Measurements from ENCODE around the gene CCNI2.
"Not testable (repeated sequence)": the region's sequence is repeated elsewhere in the genome, so short reads cannot be mapped to it uniquely, and the experiment has no call there.

Gene CCNI2

DNA sequence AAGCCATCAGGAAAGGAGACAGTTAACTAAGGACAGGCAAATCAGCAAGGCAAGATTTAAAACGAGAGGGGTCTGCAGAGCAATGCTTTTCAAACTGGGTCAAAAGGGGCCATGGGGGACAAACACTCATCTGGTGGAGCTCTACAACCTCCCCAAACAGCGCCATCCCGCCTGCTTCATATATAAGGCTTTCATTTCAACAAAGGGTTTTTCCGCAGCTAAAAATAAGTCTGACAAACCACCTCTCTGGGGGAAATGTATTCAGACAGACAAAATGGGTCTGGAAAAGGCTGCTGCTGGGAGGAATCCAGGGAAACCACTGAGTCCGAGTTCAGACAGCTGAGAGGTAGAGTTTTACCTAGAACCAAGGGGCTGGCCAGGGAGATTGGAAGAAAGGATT lies 38.1 kb downstream of the CCNI2 start:
- peak; percentile 6 for DNase-seq

DNA sequence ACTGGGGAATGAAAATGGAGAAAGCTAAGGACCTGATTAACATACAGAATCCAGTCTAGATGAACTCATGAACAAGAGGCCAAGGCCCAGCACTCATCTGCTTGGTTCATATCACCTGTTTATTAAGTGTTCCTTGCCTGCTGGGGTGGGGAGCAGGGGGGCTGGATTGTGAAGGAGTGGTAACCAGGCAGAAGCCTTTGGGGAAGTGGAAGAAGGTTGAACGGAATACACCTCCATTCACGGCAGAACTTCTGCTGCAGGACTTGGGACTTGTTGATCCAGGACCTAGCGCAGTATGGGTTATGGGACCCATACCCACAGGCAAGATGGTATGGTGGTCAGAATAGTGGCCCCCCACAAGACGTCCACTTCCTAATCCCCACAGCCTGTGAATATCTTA lies 38.6 kb downstream of the CCNI2 start:
- DNase-seq: no peak

- DNase-seq: no peak
These were observed 39.9 kb downstream of the CCNI2 start for GRCh38 chr5:132787076-132787475.

GRCh38 chr5:132788508-132788907 lies 41.3 kb downstream of the CCNI2 start:
- DNase-seq: no peak

DNA sequence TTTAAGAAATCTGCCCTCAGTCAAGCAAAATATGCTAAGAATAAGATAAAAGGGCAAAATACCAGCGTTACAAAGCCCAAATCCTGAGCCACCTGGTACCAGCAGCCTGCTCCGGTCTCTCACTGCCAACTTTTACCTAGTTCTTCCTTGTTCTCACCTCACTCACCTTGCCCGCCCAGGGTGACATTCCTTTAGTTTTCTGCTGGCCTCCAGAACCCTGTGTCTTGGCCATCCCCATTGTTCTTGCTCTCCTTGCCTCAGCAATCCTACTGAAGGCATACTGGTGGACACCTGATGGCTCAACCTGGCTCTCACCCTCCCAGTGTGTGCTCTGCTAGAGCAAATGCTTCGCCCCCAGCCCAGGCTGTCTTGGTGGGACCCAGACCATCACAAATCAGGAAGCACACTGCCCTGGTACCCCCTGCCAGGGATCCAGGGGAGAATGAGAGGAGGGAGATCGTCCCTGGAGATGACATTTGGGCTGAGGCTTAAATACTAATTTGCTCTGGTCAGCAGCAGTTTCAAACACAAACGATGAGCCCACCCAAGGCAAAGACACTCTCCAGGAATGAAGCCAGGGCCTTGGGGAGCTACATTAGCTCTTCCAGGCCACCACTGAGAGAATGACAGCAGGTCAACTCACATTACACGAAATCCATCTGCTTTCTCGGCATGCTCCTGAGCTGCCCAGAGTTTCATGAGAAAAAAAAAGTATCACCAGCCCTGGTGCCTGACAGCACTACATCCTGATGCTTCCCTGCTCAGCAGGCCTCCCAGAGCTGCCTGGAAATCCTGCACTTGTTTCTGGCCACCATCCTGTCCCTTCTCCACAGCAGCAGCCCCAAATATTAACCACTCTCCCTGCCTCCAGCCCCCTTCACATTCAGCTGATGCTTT lies 42.0 kb downstream of the CCNI2 start:
- DNase-seq: no peak

- DNase-seq: no peak
These were observed 43.1 kb downstream of the CCNI2 start for GRCh38 chr5:132790201-132790865.

DNA sequence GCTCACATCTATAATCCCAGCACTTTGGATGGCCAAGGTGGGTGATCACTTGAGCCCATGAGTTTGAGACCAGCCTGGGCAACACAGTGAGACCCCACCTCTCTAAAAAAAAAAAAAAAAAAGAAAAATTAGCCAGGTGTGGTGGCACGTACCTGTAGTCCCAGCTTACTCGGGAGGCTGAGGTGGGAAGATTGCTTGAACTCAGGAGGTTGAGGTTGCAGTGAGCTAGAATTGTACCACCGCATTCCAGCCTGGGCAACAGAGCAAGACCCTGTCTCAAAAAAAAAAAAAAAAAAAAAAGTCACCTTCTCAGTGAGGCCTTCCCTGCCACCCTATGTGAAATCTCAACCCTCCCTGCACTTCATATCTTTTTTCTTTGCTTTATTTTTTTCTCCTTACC lies 43.8 kb downstream of the CCNI2 start:
- no peak for DNase-seq

DNA sequence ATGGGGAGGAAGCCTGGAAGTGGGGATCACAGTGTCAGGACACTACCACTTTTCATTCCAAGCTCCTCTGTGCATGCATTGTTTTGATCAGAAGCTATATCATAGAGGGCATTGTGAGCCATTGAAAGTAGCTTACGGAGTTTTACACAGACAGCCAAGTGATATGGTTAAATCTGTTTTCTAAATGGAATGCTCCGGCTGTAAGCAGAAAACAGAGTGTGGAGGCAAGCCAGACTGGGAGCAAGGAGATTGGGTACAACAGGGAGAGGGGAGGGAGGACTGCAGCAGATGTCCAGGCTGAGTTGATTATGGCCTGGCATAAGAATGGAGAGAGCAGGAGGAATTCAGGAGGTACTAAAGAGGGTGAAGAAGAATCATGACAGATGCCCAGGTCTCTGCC lies 50.4 kb downstream of the CCNI2 start:
- no peak for DNase-seq

GRCh38 chr5:132799392-132799791 lies 52.2 kb downstream of the CCNI2 start:
- DNase-seq: no peak

DNA sequence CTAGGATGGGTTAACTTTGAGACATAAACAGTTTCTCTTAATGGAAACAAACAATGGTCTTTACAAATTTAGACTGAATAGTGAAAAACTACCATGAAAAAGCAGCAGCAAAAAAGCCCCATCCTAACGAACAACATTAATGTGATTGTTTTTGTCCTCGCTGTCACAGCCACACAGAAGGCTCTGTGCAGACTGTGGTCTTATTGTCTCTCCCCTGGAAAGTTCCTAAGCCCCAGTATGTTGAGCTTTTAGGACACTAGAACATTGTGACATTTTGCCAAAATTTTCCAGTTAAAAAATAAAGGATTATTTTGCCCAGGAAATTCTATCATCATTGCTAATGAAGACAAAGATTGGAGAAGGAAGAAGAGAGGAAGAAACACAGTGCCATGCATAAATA lies 53.3 kb downstream of the CCNI2 start:
- DNase-seq: no peak

GRCh38 chr5:132802044-132802684 lies 54.9 kb downstream of the CCNI2 start:
- no peak for DNase-seq

- not testable (repeated sequence) for DNase-seq
These were observed 55.5 kb downstream of the CCNI2 start for GRCh38 chr5:132802685-132803066.

Data from MV-4-11 (cell line).